Measurements from ENCODE around the gene MPPED2. TPM values are rescaled to one million over a fixed set of nuclear protein-coding genes. Genes with fewer than 3 reads are reported as not detected.

The MPPED2 gene
- total and polyA plus RNA-seq, 2 of the 13 experiments (the other 11 are each of a cell fraction or from before 2014, with no cell fraction given): not detected

GRCh38 chr11:30488304-30488998 is 97.7 kb downstream of the MPPED2 start (continued):
- TF ChIP-seq TIGD3 (CRISPR knock-in tag; IDR thresholded peaks at IDR 0.05; ENCODE audit: borderline replicate concordance) (no peak), PLSCR1 (CRISPR knock-in tag; IDR thresholded peaks at IDR 0.05; ENCODE audit: borderline replicate concordance) (no peak), U2AF1 (optimal IDR thresholded peaks at IDR 0.05; ENCODE audit: low read depth, low read length) (no peak), MYC (CRISPR knock-in tag; IDR thresholded peaks at IDR 0.05; ENCODE audit: borderline replicate concordance) (no peak), PPARG (CRISPR knock-in tag; conservative IDR thresholded peaks at IDR 0.05) (0 out of 2 replicates have a peak, but pooled peaks have one; percentile 13), ZNF263 (CRISPR knock-in tag; IDR thresholded peaks at IDR 0.05) (no peak), NFE2L1 (CRISPR knock-in tag; IDR thresholded peaks at IDR 0.05; ENCODE audit: borderline replicate concordance) (no peak), YY1 (IDR thresholded peaks at IDR 0.05; ENCODE audit: insufficient read depth, insufficient replicate concordance, low read depth, low read length) (no peak), AKNA (CRISPR knock-in tag; IDR thresholded peaks at IDR 0.05; ENCODE audit: borderline replicate concordance) (no peak), MIXL1 (CRISPR knock-in tag; IDR thresholded peaks at IDR 0.05) (peak; percentile 54; the same call in 1 of the 2 replicates), ADNP (CRISPR knock-in tag; IDR thresholded peaks at IDR 0.05) (no peak), ZC3H4 (CRISPR knock-in tag; IDR thresholded peaks at IDR 0.05; ENCODE audit: borderline replicate concordance) (no peak), ZNF101 (CRISPR knock-in tag; IDR thresholded peaks at IDR 0.05; ENCODE audit: borderline replicate concordance, low read depth) (no peak), ZNF788 (CRISPR knock-in tag; IDR thresholded peaks at IDR 0.05; ENCODE audit: borderline replicate concordance) (no peak), ZNF619 (CRISPR knock-in tag; IDR thresholded peaks at IDR 0.05) (no peak), POGK (CRISPR knock-in tag; conservative IDR thresholded peaks at IDR 0.05) (no peak), NKX3-1 (CRISPR knock-in tag; IDR thresholded peaks at IDR 0.05) (no peak), ZSCAN22 (CRISPR knock-in tag; IDR thresholded peaks at IDR 0.05) (no peak), MTERF4 (CRISPR knock-in tag; IDR thresholded peaks at IDR 0.05) (no peak), ZNF652 (CRISPR knock-in tag; IDR thresholded peaks at IDR 0.05; ENCODE audit: borderline replicate concordance, low read depth) (no peak; the same call in 1 of the 2 replicates)
